ENCODE results near the gene GALNT4.
A peak's percentile ranks its signal among the peaks of the same experiment; 100 is the strongest.

GRCh38 chr12:89524541-89525304, at the start of gene GALNT4:
- TF ChIP-seq CTCF (conservative IDR thresholded peaks at IDR 0.05; ENCODE audit: low read length) (peak; percentile 72), EZH2phosphoT487 (IDR thresholded peaks at IDR 0.05; ENCODE audit: borderline replicate concordance) (no peak)
